ENCODE measurements around the gene SEMA3G. TPM values are rescaled to one million over a fixed set of nuclear protein-coding genes. Genes with fewer than 3 reads are reported as not detected.

Gene SEMA3G
- total RNA-seq, 1 experiment from 2014 or later = not detected

DNA sequence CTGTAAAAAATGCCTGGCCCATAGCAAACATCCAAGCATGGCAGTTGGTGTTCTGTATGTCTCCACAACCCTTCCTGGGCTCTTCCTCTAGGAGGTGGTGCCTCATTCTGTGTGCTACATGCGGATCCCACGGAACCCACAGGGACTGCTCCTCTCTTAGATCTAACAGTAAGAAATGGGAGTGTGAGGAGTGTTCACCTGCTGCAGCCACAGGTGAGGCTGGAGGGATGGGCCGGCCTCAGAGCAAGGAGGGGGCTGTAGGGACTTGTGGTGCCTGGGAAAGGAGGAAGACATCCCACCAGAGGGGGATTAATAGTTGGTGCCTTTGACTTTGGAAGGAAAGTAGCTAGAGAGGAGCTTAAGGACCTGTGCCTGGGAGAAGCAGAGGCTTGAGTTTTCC lies 22.2 kb downstream of the SEMA3G start:
- DNase-seq (ENCODE audit: low spot score) = no peak
- no peak overlapping the region for H3K27ac ChIP-seq (ENCODE audit: low read depth, low read length, poor library complexity, severe bottlenecking)
- intact Hi-C loops (cut with micrococcal nuclease; ENCODE audit: unreplicated experiment) = no loop called here
- H3K27me3 ChIP-seq (replicated peaks; ENCODE audit: insufficient read depth, low read depth, low read length, poor library complexity) = no peaks in the 10 kb centered on the region
- no peak overlapping the region for H3K4me3 ChIP-seq (ENCODE audit: low read depth, low read length, poor library complexity, severe bottlenecking)
- BruUV-seq (replicated peaks) = no TSS peak
- no peaks in the 10 kb centered on the region for H3K36me3 ChIP-seq (ENCODE audit: insufficient read depth, low read length, poor library complexity, severe bottlenecking)
- no peaks in the 10 kb centered on the region for H3K9me3 ChIP-seq (ENCODE audit: low read depth, low read length, poor library complexity, severe bottlenecking)
- ChIA-PET CTCF (no interaction called here), POLR2A (ENCODE audit: low non-redundant PET) (no interaction called here)
- TF ChIP-seq EZH2 (IDR thresholded peaks at IDR 0.05; ENCODE audit: borderline replicate concordance, low read depth, low read length, poor library complexity, severe bottlenecking) = no peak
- H3K4me1 ChIP-seq (ENCODE audit: insufficient read depth, low read length, poor library complexity, severe bottlenecking) = no peaks in the 10 kb centered on the region

GRCh38 chr3:52420388-52420787 lies 24.5 kb downstream of the SEMA3G start:
- POLR2A ChIA-PET (ENCODE audit: low non-redundant PET) = no interaction called here
- no peaks in the 10 kb centered on the region for H3K27me3 ChIP-seq (replicated peaks; ENCODE audit: insufficient read depth, low read depth, low read length, poor library complexity)
- DNase-seq (ENCODE audit: low spot score) = no peak
- H3K4me1 ChIP-seq (ENCODE audit: insufficient read depth, low read length, poor library complexity, severe bottlenecking) = no peaks in the 10 kb centered on the region
- no peak for TF ChIP-seq EZH2 (IDR thresholded peaks at IDR 0.05; ENCODE audit: borderline replicate concordance, low read depth, low read length, poor library complexity, severe bottlenecking)
- TF ChIP-seq, protein P1, sequence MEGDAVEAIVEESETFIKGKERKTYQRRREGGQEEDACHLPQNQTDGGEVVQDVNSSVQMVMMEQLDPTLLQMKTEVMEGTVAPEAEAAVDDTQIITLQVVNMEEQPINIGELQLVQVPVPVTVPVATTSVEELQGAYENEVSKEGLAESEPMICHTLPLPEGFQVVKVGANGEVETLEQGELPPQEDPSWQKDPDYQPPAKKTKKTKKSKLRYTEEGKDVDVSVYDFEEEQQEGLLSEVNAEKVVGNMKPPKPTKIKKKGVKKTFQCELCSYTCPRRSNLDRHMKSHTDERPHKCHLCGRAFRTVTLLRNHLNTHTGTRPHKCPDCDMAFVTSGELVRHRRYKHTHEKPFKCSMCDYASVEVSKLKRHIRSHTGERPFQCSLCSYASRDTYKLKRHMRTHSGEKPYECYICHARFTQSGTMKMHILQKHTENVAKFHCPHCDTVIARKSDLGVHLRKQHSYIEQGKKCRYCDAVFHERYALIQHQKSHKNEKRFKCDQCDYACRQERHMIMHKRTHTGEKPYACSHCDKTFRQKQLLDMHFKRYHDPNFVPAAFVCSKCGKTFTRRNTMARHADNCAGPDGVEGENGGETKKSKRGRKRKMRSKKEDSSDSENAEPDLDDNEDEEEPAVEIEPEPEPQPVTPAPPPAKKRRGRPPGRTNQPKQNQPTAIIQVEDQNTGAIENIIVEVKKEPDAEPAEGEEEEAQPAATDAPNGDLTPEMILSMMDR (conservative IDR thresholded peaks at IDR 0.05; ENCODE audit: low read depth, low read length) = no peak
- H3K27ac ChIP-seq (ENCODE audit: low read depth, low read length, poor library complexity, severe bottlenecking) = no peak overlapping the region
- no peak overlapping the region for H3K4me3 ChIP-seq (ENCODE audit: low read depth, low read length, poor library complexity, severe bottlenecking)
- BruUV-seq (replicated peaks) = no TSS peak
- intact Hi-C loops (cut with micrococcal nuclease; ENCODE audit: unreplicated experiment) = no loop called here
- no peaks in the 10 kb centered on the region for H3K9me3 ChIP-seq (ENCODE audit: low read depth, low read length, poor library complexity, severe bottlenecking)
- no peaks in the 10 kb centered on the region for H3K36me3 ChIP-seq (ENCODE audit: insufficient read depth, low read length, poor library complexity, severe bottlenecking)
- CTCF ChIA-PET = no interaction called here

- Histone ChIP-seq H3K27ac (ENCODE audit: low read depth, low read length, poor library complexity, severe bottlenecking) (no peak overlapping the region), H3K4me3 (ENCODE audit: low read depth, low read length, poor library complexity, severe bottlenecking) (no peak overlapping the region), H3K4me1 (ENCODE audit: insufficient read depth, low read length, poor library complexity, severe bottlenecking) (peaks cover 4% of the 10 kb centered on the region), H3K27me3 (replicated peaks; ENCODE audit: insufficient read depth, low read depth, low read length, poor library complexity) (no peaks in the 10 kb centered on the region), H3K9me3 (ENCODE audit: low read depth, low read length, poor library complexity, severe bottlenecking) (no peaks in the 10 kb centered on the region), H3K36me3 (ENCODE audit: insufficient read depth, low read length, poor library complexity, severe bottlenecking) (no peaks in the 10 kb centered on the region)
- TF ChIP-seq EZH2 (IDR thresholded peaks at IDR 0.05; ENCODE audit: borderline replicate concordance, low read depth, low read length, poor library complexity, severe bottlenecking) = no peak
- TF ChIP-seq, protein P1 (conservative IDR thresholded peaks at IDR 0.05; ENCODE audit: low read depth, low read length) = no peak
- no TSS peak for BruUV-seq (replicated peaks)
- ChIA-PET POLR2A (ENCODE audit: low non-redundant PET) (no interaction called here), CTCF (no interaction called here)
- intact Hi-C loops (cut with micrococcal nuclease; ENCODE audit: unreplicated experiment) = no loop called here
- DNase-seq (ENCODE audit: low spot score) = no peak
Observed at GRCh38 chr3:52415800-52416199, 29.1 kb downstream of the SEMA3G start.

DNA sequence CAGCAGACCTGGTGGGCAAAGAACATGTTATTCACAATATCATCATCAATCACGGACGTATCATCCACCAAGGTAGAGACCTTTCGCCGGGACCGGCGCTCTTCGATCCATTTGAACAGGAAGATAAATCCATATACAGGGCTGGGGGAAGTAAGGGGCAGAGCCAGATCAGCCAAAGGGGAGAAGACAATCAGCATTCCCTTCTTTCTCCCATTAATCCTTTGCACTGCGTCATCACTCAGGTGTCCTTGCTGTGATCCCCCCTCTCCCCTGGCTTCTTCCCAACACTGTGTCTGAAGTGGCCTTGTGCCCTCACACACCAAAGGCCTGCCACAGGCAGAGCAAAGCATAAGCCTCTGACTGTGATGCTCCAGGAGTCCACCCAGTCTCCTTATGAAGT lies 36.4 kb downstream of the SEMA3G start:
- Histone ChIP-seq H3K4me3 (ENCODE audit: low read depth, low read length, poor library complexity, severe bottlenecking) (peak overlapping the region; percentile 80), H3K36me3 (ENCODE audit: insufficient read depth, low read length, poor library complexity, severe bottlenecking) (peaks cover 6% of the 10 kb centered on the region), H3K9me3 (ENCODE audit: low read depth, low read length, poor library complexity, severe bottlenecking) (no peaks in the 10 kb centered on the region), H3K4me1 (ENCODE audit: insufficient read depth, low read length, poor library complexity, severe bottlenecking) (peaks cover 8% of the 10 kb centered on the region), H3K27ac (ENCODE audit: low read depth, low read length, poor library complexity, severe bottlenecking) (no peak overlapping the region), H3K27me3 (replicated peaks; ENCODE audit: insufficient read depth, low read depth, low read length, poor library complexity) (no peaks in the 10 kb centered on the region)
- no peak for DNase-seq (ENCODE audit: low spot score)
- intact Hi-C loops (cut with micrococcal nuclease; ENCODE audit: unreplicated experiment) = no loop called here
- POLR2A ChIA-PET (ENCODE audit: low non-redundant PET) = no interaction called here
- TF ChIP-seq EZH2 (IDR thresholded peaks at IDR 0.05; ENCODE audit: borderline replicate concordance, low read depth, low read length, poor library complexity, severe bottlenecking) = no peak
- TF ChIP-seq, protein P1 (conservative IDR thresholded peaks at IDR 0.05; ENCODE audit: low read depth, low read length) = no peak
- no TSS peak for BruUV-seq (replicated peaks)
- CTCF ChIA-PET = no interaction called here
